Measurements from ENCODE around the gene BBX.

GRCh38 chr3:107654218-107654617, 131.5 kb downstream of the BBX start:
- TF ChIP-seq TAF1 (IDR thresholded peaks at IDR 0.05; ENCODE audit: borderline replicate concordance, insufficient read depth, low read length) (no peak), POLR2AphosphoS5 (IDR thresholded peaks at IDR 0.05; ENCODE audit: low read depth, low read length) (no peak)
- TF ChIP-seq, protein P1, sequence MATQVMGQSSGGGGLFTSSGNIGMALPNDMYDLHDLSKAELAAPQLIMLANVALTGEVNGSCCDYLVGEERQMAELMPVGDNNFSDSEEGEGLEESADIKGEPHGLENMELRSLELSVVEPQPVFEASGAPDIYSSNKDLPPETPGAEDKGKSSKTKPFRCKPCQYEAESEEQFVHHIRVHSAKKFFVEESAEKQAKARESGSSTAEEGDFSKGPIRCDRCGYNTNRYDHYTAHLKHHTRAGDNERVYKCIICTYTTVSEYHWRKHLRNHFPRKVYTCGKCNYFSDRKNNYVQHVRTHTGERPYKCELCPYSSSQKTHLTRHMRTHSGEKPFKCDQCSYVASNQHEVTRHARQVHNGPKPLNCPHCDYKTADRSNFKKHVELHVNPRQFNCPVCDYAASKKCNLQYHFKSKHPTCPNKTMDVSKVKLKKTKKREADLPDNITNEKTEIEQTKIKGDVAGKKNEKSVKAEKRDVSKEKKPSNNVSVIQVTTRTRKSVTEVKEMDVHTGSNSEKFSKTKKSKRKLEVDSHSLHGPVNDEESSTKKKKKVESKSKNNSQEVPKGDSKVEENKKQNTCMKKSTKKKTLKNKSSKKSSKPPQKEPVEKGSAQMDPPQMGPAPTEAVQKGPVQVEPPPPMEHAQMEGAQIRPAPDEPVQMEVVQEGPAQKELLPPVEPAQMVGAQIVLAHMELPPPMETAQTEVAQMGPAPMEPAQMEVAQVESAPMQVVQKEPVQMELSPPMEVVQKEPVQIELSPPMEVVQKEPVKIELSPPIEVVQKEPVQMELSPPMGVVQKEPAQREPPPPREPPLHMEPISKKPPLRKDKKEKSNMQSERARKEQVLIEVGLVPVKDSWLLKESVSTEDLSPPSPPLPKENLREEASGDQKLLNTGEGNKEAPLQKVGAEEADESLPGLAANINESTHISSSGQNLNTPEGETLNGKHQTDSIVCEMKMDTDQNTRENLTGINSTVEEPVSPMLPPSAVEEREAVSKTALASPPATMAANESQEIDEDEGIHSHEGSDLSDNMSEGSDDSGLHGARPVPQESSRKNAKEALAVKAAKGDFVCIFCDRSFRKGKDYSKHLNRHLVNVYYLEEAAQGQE (IDR thresholded peaks at IDR 0.05; ENCODE audit: insufficient read depth in 1 of 2, low read depth in 2 of 2, low read length in 2 of 2), result no peak

Measured in PFSK-1 (cell line).